Measurements from ENCODE around the gene DCC.

GRCh38 chr18:52468496-52468895, 128.5 kb downstream of the DCC start:
- TF ChIP-seq POLR2A (IDR thresholded peaks at IDR 0.05) = no peak
- TF ChIP-seq CTCF (IDR thresholded peaks at IDR 0.05) = no peak
